HG02981 (cell line): ENCODE data around the gene DHX57.
"Not testable (repeated sequence)": the region's sequence is repeated elsewhere in the genome, so short reads cannot be mapped to it uniquely, and the experiment has no call there.

Experiments
- ATAC-seq: cut with Tn5 transposase; IDR thresholded peaks from one replicate; pipeline ENCODE4 v1.9.1; 2021; ENCODE audit warnings: mild to moderate bottlenecking, moderate library complexity; ENCODE audit not compliant: unreplicated experiment

The DHX57 gene

DNA sequence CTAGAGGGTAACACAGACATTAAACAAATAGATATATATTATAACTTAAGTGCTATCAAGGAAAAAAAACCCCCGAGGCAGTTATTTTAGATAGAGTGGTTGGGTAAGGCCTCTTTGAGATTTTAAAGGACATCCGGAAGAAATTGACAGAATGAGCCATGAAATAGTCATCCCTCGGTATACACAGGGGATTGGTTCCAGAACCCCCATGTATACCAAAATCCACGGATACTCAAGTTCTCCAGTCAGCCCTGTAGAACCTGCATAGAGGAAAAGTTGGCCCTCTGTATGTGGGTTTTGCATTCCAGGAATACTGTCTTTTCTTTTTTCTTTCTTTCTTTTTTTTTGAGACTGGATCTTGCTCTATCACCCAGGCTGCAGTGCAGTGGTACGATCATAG, 2.0 kb downstream of the DHX57 start:
- ATAC-seq, result no peak

DNA sequence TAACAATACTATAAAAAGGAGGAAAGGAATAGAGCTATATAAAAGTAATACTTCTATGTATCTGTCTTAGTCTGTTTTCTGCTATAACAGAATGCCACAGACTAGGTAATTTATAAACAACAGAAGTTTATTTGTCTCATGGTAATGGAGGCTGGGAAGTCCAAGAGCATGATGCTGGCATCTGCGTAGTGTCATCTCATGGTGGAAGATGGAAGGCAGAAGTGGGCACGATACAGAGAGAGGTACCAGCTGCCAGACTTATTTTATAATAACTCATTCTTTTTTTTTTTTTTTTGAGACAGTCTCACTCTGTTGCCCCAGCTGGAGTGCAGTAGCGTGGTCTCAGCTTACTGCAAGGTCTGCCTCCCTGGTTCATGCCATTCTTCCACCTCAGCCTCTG, 4.3 kb downstream of the DHX57 start:
- ATAC-seq, result no peak

DNA sequence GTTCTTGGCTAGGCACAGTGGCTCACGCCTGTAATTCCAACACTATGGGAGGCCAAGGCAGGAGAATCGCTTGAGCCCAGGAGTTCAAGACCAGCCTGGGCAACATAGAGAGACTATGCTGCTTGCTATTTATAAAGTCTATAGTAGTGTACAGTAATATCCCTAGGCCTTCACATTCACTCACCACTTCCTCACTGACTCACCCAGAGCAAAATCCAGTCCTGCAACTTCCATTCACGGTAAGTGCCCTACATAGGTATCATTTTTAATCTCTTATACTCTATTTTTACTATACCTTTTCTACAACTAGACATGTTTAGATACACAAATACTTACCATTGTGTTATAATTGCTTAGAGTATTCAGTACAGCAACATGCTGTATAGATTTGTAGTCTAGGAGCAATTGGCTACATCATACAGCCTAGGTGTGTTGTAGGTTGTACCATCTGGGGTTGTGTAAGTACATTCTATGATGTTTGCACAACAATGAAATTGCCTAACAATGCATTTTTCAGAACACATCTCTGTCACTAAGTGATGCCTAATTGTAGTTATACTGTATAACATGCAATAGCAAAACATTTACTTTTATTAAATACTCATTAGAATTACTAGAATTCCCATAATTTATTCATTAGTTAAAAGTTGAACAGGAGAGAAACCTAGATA, 8.8 kb downstream of the DHX57 start:
- no peak for ATAC-seq

DNA sequence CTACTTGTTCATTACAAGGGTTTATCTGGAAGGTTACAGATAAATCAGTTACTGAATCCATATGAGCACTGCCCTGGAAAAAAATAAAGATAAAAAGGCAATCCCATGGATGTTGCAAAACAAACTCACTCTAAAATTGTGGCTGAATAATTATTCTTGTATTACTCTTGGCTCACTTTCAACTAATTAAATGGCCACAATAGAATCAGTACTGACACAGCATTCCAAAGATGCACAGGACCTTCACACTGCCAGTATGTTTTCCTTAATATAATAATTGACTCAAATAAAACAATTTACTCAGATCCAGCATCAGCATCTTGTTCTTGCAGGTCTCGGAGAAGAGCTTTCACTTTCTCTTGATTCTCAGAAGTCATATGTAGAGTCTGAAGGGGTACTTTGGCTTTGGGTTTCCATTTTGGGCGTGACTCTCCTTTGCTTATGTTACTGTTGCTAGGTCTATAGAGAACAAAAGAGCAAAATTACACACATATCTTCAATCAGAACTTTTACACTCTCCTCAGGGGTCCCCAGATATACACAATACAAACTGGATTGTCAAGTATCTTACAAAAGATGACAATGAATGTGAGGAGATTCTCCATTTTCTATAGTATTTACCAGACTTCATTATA, 12.6 kb downstream of the DHX57 start:
- ATAC-seq, result no peak

DNA sequence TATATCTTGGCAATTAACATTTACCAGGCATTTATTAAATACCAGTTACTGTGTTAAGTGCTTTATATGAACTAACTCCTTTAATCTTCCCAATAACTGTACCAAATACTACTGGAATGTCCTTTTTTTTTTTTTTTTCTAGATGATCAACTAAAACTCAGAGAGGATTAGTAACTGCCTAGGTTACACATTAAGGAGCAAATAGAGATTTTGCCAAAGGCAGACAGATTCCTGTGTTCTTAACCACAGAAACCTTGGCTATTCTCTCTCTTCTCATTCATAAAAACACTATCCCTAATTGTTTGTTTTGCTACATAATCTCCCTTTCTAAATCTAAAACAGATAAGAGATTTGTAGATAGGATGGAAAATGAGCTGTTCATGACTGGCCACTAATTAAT, 13.3 kb downstream of the DHX57 start:
- ATAC-seq, result no peak

DNA sequence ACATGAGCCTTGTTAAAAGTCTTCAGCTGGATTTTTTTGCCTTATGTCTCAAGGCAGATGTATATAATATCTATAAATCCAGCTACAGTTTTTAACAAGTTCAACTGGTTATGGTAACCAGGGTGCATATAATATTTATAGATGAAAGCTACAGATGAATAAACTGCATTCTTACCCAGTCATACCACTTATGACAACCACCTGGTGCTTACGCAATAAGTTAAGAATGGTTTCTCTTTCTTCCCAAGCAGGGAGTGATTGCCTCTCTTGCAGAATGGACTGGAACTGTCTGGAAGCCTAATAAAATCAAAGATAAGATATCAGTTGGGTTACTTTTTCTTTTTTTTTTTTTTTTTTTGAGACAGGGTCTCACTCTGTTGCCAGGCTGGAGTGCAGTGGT, 19.6 kb downstream of the DHX57 start:
- ATAC-seq, result no peak

DNA sequence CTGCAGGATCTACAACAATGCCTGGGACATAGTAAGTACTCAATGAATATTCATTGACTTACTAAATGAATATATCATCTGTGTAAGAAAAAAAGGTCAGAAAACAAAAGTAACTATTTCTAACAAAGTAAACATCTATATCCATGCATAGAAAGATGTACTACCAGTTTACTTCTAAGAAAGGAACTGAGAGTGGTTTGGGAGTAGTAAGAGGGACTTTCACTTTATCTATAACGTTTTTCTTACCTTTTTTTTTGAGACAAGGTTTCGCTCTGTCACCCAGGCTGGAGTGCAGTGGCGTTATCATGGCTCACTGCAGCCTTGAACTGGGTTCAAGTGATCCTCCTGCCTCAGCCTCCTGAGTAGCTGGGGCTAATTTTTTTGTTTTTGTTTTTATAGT, 25.7 kb downstream of the DHX57 start:
- ATAC-seq, result peak; percentile 68

DNA sequence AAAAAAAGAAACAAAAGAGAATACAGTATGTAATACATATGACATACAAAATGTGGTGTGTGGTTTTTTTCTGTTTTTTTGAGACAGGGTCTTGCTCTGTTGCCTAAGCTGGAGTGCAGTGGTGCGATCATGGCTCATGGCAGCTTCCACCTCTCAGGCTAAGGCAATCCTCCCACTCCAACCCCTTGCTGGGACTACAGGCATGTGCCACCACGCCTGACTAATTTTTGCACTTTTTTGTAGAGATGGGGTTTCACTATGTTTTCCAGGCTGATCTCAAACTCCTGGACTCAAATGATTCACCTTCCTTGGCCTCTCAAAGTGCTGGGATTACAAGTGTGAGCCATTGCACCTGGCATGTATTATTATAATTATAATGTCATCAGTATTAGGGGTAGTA, 38.9 kb downstream of the DHX57 start:
- no peak for ATAC-seq

DNA sequence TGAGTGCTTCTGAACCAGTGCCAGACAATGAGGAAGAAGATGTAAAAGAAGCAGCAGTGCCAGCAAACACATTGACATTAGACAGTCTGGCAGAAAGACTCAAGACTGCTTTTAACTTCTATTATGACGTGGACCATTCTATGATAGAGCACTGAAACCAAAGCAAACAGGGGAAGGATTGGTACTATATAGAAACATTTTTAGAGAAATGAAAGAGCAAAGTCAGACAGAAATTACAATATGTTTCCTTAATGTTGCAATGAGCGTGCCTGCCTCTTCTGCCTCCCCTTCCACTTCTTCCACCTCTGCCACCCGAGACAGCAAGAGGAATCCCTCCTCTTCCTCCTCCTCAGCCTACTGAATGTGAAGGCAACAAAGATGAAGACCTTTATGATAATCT, 39.7 kb downstream of the DHX57 start:
- peak; percentile 88 for ATAC-seq

DNA sequence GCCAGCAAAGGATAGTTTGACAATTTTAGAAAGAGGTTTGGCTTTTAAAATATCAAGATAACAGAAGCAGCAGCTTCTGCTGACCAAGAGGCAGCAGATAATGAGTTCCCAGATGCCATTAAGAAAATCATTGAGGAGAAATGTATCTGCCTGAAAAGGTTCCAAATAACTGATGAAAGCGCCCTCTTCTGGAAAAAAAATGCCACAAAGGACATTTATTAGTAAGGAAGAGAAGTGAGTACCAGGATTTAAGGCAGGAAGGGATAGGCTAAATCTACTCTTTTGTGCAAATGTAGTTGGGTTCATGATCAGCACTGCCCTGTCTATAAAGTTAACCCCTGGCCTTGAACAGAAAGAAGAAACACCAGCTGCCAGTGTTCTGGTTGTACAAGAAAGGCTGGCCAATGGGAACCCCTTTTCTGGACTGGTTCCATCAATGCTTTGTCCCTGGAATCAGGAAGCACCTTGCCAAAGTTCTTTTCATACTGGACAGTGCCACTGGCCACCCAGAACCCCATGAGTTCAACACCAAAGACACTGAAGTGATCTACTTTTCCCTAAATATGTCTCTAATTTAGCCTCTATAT, 40.6 kb downstream of the DHX57 start:
- ATAC-seq, result no peak

DNA sequence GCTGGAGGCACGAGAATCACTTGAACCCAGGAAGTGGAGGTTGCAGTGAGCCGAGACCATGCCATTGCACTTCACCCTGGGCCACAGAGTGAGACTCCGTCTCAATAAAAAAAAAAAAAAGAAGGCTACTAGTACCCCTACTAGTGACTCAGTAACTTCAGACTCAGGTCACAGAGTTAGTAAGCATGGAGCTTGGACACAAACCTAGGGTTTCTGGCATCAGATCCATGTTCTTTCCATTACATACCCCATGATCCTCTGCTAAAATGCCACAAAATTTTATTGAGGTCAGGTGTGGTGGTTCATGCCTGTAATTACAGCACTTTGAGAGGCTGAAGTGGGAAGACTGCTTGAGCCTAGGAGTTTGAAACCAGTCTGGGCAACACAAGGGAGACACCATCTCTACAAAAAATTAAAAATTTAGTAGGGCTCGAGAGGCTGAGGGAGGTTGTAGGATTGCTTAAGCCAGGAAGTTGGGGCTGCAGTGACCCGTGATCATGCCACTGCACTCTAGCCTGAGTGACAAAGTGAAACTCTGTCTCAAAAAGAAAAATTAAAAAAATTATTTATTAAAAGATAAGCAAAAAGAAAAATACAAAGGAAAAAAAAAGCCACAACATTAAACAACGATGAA, 45.1 kb downstream of the DHX57 start:
- no peak for ATAC-seq

DNA sequence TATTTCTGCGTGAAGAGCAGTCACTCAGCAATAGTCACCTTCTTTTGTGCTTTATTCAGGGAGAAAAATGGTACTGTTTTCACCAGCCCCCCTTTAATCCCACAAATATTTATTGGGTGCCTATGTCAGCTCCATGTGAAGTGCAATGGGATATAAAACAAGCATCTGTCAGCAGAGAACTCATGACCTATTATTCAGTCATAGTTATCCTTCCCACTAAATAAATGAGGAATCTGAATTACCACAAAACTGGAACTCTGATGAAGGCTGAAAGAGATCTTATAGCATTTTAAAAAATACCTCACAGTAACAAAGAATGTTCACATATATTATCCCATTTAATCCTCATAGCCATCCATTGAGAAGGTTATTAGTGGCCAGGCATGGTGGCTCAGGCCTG, 45.8 kb downstream of the DHX57 start:
- ATAC-seq, result no peak

DNA sequence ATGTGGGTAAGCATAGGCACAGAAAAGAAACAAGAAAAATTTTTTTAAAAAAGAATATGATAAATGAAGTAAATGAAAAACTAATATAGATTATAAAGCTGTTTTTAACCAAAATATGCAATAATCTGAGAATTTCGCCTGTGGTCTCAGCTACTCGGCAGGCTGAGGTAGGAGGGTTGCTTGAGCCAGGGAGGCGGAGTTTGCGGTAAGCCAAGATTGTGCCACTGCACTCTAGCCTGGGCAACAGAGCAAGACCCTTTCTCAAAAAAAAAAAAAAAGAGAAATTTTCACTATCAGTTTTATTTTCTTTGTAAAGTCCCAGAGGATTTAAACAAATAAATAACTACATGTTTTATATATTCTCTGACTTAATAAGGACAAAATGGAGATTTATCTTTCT, 47.3 kb downstream of the DHX57 start:
- no peak for ATAC-seq

DNA sequence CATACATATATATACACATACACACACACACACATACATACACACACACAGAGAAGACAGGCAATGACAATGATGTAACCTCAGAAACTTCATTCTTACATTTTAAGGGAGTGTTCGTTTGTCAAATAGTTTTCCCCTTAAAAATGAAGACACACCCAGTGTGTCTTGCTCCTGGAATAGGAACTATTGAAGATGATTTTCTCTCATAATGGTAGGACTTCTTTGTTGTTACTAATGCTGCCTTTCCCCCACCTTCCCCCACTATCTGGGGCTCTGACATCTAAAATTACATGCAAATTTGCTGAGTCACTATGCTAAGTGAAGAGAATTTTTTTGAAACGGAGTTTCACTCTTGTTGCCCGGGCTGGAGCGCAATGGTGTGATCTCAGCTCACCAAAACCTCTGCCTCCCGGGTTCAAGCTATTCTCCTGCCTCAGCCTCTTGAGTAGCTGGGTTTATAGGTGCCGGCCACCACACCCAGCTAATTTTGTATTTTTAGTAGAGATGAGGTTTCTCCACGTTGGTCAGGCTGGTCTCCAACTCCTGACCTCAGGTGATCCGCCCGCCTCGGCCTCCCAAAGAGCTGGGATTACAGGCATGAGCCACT, 48.1 kb downstream of the DHX57 start:
- not testable (repeated sequence) for ATAC-seq

DNA sequence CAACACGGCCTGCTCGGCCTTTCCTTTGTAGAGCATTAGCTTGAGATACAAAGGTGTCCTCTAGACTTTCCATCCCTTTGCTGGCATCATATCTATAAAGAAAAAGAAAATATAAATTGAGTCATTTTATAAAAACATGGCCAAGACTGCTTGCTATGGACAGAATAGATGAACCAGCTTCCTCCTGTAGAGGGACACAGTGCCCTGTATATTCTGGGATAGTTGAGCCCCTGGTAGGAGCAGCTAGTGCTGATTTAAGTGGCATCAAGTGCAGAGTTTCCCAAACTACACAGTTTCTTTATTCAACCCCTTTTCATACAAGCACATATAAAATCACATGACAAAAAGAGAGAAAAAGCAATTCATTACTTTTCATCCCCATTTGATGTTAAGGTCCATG, 49.8 kb downstream of the DHX57 start:
- ATAC-seq, result no peak

DNA sequence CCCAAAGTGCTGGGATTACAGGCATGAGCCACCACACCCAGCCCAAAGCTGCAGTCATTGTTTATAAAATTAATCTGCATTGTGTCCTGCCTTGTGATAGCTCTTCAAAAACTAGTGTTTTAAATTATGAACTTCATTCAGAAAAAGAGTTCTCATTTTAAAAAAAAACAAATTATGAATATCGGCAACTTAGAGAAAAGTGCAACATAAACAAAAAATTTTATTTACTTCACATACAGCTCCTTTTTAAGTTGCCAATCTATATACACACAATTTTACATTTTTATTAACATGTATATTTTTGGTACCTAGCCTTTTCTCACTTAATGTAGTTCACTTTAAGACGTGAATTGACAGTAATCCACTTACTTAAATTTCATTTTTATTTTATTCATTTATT, 50.8 kb downstream of the DHX57 start:
- no peak for ATAC-seq

DNA sequence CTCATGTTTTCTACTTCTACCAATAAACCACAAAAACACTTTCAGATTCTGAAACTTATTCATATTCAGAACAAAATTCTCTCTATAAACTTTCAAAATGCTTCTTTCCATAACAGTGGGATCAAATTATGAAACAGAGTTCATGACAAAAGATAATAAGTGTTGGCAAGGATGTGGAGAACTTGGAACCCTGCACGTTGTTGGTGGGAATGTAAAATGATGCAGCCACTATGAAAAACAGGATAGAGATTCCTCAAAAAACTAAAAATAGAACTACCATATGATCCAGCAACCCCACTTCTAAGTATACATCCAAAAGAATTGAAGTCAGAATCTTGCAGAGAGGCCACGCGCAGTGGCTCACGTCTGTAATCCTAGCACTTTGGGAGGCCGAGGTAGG, 52.3 kb downstream of the DHX57 start:
- ATAC-seq, result no peak

DNA sequence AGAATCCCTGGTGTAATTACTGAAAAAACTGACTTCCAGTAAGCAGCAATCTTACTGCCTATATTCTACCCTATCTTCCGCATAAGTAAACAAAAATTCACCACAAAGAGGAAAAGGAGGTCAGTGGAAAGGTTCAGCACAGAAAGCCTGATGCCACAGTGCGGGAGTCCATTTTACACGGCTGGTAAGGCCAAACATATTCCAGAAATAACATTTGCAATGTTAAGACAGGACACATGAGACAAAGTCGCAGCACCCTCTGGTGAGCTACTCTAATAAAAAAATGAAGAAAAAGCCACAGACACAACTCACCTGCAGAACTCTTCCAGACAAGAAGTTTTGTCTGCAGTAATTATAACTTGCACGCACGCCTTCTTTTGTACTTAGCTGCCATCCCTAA, 57.2 kb downstream of the DHX57 start:
- ATAC-seq, result no peak

DNA sequence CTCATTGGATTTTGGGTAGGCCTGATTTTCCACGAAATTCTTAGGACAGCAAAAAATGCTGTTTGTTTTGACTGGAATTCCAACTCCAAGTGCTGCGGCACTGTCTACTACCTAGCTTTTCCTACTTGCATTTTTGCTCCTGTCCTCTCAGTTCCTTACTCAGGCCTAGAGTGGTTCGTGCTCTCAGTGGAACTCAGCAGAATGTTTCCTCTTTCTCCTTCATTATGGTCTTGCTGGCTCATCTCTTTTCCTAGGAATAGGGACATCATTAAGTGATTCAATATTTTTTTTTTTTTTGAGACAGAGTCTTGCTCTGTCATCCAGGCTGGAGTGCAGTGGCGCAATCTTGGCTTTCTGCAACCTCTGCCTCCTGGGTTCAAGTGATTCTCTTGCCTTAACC, 59.8 kb downstream of the DHX57 start:
- ATAC-seq, result no peak

DNA sequence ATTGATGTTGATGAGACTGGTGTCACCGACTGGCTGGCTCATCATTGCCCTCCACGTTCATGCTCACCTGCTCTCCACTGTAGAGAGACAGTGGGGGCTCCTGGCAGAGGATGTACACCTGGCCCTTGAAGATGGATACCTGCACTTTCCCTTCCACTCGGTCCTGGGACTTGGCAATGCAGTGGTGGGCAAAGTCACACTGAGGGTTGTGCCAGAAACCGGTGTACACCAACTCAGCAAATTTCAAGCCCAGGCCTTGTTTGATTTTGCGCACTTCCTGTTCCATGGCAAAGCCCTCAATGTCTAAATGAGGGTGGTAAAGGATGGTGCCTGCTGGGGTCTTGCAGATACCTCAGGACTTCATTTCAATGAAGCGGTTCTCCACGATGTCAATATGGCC, 65.2 kb downstream of the DHX57 start:
- no peak for ATAC-seq

DNA sequence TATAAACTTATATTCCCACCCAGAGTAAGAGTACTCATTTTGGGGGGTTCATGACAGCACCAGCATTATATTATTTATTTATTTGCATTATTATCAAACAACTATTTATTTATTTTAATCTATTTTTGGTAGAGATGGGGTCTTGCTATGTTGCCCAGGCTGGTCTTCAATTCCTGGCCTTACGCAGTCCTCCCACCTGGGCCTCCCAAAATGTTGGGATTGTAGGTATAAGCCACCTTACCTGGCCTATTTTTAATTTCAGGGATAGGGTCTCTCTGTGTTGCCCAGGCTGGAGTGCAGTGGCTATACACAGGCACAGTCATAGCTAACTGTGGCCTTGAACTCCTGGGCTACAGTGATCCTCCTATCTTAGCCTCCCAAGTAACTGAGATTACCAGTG, 67.1 kb downstream of the DHX57 start:
- no peak for ATAC-seq

DNA sequence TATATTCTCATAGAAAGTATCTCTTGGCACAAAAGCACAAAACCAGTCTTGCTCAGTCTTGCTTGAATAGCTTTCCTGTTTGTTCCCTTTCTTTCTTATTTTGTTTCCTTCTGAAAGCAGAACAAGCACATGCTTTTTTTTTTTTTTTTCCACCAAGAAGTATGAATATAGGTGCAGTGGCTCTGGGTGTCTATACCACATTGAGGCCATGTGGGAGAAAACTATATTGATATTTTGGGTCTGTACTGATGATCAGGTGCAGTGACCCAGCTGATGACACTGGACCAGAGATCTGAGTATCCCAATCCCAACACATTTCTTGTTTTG, 69.0 kb downstream of the DHX57 start:
- ATAC-seq, result no peak
